AG09319 (cell line): ENCODE results near the gene ZRANB3.
"Not testable (repeated sequence)": the region's sequence is repeated elsewhere in the genome, so short reads cannot be mapped to it uniquely, and the experiment has no call there.

ENCODE experiments used
- DNase-seq: peaks from one replicate; pipeline ENCODE4 v3.0.0-alpha.2; 2010; ENCODE audit warnings: low read depth; ENCODE audit errors: extremely low read depth
- TF ChIP-seq, protein P1 (sequence below): IDR thresholded peaks from 2 replicates; pipeline ENCODE4 v1.5.1; 2011; ENCODE audit warnings: low read depth, mild to moderate bottlenecking, inconsistent platforms, low read length, moderate library complexity

Gene ZRANB3

DNA sequence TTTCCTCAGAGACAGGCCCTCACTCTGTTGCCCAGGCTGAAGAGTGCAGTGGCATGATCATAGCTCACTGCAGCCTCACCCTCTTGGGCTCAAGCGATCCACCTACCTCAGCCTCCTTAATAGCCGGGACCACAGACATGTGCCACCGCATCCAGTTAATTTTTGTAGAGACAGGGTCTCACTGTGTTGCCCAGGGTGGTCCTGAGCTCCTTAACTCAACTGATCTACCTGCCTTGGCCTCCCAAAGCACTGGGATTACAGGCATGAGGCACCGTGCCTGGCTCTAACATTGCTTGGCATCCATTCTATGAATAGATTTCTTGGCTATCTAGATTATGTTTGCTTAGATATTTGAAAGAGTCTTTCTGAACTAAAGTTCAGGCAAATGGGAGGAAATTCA, 21.9 kb upstream of the ZRANB3 start:
- TF ChIP-seq, protein P1, sequence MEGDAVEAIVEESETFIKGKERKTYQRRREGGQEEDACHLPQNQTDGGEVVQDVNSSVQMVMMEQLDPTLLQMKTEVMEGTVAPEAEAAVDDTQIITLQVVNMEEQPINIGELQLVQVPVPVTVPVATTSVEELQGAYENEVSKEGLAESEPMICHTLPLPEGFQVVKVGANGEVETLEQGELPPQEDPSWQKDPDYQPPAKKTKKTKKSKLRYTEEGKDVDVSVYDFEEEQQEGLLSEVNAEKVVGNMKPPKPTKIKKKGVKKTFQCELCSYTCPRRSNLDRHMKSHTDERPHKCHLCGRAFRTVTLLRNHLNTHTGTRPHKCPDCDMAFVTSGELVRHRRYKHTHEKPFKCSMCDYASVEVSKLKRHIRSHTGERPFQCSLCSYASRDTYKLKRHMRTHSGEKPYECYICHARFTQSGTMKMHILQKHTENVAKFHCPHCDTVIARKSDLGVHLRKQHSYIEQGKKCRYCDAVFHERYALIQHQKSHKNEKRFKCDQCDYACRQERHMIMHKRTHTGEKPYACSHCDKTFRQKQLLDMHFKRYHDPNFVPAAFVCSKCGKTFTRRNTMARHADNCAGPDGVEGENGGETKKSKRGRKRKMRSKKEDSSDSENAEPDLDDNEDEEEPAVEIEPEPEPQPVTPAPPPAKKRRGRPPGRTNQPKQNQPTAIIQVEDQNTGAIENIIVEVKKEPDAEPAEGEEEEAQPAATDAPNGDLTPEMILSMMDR, result no peak
- DNase-seq, result no peak

DNA sequence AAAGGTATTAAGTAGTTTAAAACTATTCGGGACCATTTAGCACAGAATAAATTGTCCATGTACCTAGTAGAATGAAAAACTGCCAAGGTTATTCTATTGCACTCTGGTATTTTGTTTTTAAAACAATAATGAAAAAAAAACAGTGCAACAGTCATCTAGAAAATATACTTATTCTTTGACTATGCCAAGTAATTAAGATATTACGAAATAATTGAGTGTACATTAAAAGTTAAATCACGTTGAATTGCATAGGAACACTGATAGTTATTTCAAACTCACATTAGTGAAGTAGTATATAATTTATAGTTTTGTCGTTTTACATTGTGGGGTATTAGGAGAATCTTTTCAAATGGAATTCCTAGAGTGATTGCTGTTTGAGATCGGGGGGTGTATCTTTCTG, 20.3 kb upstream of the ZRANB3 start:
- no peak for DNase-seq
- TF ChIP-seq, protein P1, result no peak

DNA sequence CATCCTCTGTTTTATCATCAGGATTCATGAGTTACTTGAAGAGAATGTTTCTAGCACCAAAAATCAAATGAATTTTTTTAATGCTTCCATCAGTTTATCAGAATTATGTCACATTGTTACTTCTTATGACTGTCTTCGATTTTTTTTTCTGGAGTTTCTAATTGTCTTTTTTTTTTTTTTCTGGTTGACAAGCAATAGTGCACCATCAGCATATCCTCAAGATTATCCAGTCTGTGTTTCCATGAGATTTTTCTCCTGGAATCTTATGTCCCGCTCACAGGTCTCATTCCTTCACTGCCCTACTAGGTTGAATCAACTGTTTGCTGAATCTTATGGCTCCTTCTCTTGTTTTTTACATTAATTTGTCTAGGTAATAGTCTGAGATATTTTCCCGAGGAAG, 16.3 kb upstream of the ZRANB3 start:
- DNase-seq, result no peak
- TF ChIP-seq, protein P1, result no peak

DNA sequence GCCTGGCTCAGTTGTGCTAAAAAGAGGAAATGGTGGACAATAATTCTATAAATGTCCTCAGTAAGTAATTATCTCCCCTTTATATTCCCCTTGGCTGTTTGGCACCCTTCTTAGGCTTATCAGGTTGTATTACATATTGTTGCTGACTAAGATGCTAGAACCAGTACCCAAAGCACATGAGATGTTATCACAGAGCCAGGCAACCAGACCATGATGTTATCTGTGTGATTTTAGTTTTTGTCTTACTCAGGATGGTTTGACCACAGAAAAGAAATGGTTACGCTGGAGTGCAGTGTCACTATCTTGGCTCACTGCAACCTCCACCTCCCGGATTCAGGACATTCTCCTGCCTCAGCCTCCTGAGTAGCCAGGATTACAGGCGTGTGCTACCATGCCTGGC, 15.4 kb upstream of the ZRANB3 start:
- TF ChIP-seq, protein P1, result no peak

DNA sequence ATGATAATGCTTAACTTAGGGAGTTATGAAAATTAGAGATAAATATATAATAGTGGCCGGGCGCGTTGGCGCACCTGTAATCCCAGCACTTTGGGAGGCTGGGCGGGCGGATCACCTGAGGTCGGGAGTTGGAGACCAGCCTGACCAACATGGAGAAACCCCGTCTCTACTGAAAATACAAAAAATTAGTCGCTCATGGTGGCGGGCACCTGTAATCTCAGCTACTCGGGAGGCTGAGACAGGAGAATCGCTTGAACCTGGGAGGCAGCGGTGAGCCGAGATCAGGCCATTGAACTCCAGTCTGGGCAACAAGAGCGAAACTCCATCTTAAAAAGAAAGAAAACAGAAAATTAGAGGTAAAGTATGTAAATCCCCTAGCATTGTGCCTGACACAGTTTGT, 2.5 kb upstream of the ZRANB3 start:
- not testable (repeated sequence) for DNase-seq

More for the DNA sequence above, 15.4 kb upstream of the ZRANB3 start:
- no peak for DNase-seq

GRCh38 chr2:135532581-135532980, 1.6 kb upstream of the ZRANB3 start:
- no peak for DNase-seq

DNA sequence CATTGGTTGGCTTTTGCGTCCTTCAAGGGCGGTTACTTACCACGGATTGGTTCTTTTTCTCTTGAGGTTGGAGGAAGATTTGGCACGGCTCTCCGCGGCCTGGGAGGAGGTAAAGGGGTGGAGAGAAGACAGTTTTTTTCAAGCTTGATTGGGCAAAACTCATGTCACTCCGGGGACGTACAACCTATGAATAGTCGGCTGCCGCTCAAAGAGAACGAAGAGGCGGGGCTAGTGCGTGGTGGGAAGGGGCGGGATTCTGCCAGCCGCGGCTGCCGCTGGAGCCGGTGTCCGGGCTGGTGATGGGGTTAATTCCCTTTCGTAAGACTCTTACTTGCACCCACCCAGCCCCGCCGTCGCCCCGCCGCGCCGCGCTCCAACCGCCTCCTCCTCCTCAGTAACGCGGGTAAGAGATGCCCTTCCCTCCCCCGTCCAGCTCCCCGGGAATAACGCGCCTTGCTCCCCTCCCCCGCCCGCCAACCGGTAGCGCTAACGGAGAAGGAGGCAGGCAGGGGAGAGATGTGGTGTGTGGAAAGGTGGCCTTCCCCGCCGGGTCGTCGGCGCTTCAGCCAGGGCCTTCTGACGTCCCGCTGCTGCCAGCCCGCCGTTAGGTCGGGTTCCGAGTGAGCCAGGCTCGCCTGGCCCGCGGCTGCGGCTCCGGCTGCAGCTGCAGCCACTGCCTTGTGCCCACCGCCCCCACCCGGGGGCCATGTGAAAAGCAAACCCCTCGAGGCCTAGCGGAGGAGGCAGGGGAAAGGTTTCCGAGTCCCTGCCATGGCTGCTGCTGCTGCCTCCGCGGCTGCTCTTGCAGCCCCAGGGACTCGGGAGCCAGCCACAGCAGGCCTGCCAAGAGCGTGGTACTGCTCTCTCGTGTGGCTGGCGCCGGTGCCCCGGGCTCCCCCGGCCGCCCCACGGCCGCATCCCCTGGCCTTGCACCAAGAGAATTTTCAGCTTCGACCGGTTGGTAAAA, 496 bp upstream of the ZRANB3 start, which contains the start of gene R3HDM1:
Gene R3HDM1 (plus strand): TSS at position 254 of the 967 bp plus-strand sequence. CDS start 73,362 bp downstream, outside the sequence.
- DNase-seq, result peak; percentile 100
- TF ChIP-seq, protein P1, result peak; percentile 7; the same call in 1 of the 2 replicates

More at GRCh38 chr2:135532581-135532980, 1.6 kb upstream of the ZRANB3 start:
- TF ChIP-seq, protein P1, result no peak

- TF ChIP-seq, protein P1, result no peak
- no peak for DNase-seq
Measured at GRCh38 chr2:135528006-135528405, 3.0 kb downstream of the ZRANB3 start.
